ENCODE results near the gene PXMP4.
"Not testable (repeated sequence)": the region's sequence is repeated elsewhere in the genome, so short reads cannot be mapped to it uniquely, and the experiment has no call there.

Gene PXMP4

GRCh38 chr20:33757046-33757445 lies 36.9 kb upstream of the PXMP4 start:
- Histone ChIP-seq H3K9me3 (ENCODE audit: low read depth, low read length) (no peaks in the 10 kb centered on the region), H3K9ac (ENCODE audit: insufficient read length) (no peak overlapping the region), H3K27ac (no peak overlapping the region), H3K36me3 (ENCODE audit: insufficient read depth, low read length) (peaks cover 4% of the 10 kb centered on the region; the same call in 1 of the 2 replicates), H3K4me3 (no peak overlapping the region)
- no peak for TF ChIP-seq POLR2AphosphoS5 (IDR thresholded peaks at IDR 0.05; ENCODE audit: borderline replicate concordance, low read depth, low read length)
- TF ChIP-seq FOXP2 (optimal IDR thresholded peaks at IDR 0.05; ENCODE audit: control extremely low read depth, extremely low read length, insufficient read depth) = no peak
- TF ChIP-seq EZH2 (IDR thresholded peaks at IDR 0.05) = no peak
- no peak for DNase-seq (ENCODE audit: low read depth, low spot score)

DNA sequence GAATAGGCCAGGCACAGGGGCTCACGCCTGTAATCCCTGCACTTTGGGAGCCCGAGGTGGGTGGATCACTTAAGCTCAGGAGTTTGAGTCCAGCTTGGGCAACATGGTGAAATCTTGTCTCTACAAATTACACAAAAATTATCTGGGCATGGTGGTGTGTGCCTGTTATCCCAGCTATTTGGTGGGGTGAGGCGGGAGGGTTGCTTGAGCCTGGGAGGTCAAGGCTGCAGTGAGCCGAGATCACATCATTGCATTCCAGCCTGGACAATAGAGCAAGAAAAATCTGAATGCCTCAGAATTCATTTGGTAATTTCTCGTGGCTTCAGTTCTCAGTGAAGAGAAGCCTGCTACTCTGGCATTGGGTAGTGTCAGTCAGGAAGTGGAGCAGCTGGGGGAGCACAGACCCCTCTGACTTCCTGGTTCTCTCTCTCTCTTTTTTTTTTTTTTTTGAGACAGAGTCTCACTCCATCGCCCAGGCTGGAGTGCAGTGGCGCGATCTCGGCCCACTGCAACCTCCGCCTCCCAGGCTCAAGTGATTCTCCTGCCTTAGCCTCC lies 35.9 kb upstream of the PXMP4 start:
- not testable (repeated sequence) for H3K4me3 ChIP-seq; H3K36me3 ChIP-seq (ENCODE audit: insufficient read depth, low read length); DNase-seq (ENCODE audit: low read depth, low spot score); H3K9me3 ChIP-seq (ENCODE audit: low read depth, low read length); H3K27ac ChIP-seq; H3K9ac ChIP-seq (ENCODE audit: insufficient read length)

DNA sequence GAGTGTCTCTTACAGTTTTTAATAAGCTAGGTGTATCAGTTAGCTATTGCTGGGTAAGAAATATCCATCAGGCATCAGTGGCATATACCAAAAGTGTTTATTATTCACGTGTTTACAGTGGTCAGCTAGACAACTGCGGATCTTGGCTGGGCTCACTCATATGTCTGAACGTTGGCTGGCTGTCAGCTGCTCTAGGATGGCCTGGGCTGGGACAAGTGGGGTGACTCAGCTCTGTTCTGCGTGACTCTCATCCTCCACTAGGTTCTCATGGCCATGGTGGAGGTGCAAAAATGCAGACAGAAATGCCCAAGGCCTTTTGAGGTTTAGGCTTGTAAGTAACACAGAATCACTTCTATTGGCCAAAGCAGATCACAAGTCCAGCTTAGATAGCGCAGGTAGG lies 33.7 kb upstream of the PXMP4 start:
- TF ChIP-seq FOXP2 (optimal IDR thresholded peaks at IDR 0.05; ENCODE audit: control extremely low read depth, extremely low read length, insufficient read depth) (no peak), EZH2 (IDR thresholded peaks at IDR 0.05) (no peak), POLR2AphosphoS5 (IDR thresholded peaks at IDR 0.05; ENCODE audit: borderline replicate concordance, low read depth, low read length) (no peak)
- Histone ChIP-seq H3K9me3 (ENCODE audit: low read depth, low read length) (no peaks in the 10 kb centered on the region), H3K36me3 (ENCODE audit: insufficient read depth, low read length) (peaks cover 4% of the 10 kb centered on the region; the same call in 1 of the 2 replicates), H3K9ac (ENCODE audit: insufficient read length) (no peak overlapping the region), H3K4me3 (no peak overlapping the region), H3K27ac (no peak overlapping the region)
- no peak for DNase-seq (ENCODE audit: low read depth, low spot score)

DNA sequence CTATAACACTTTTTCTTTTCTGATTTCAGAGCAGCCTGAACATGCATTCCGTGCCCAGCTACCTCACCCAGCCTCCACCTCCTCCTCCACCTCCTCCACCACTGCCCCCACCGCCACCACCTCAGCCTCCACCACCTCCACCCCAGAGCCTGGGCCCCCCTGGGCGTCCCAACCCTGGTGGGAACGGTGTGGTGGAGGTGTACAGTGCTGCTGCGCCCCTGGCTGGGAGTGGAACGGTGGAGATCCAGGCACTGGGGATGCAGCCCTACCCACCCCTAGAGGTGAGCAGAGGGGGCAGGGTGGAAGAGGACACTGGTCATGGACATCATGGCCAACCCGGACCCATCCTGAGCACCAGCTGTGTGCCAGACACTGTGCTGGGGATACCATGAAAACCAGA lies 33.0 kb upstream of the PXMP4 start:
- H3K9ac ChIP-seq (ENCODE audit: insufficient read length) = no peak overlapping the region
- no peak for TF ChIP-seq POLR2AphosphoS5 (IDR thresholded peaks at IDR 0.05; ENCODE audit: borderline replicate concordance, low read depth, low read length)
- no peak for TF ChIP-seq EZH2 (IDR thresholded peaks at IDR 0.05)
- TF ChIP-seq FOXP2 (optimal IDR thresholded peaks at IDR 0.05; ENCODE audit: control extremely low read depth, extremely low read length, insufficient read depth) = no peak
- H3K27ac ChIP-seq = no peak overlapping the region
- H3K4me3 ChIP-seq = no peak overlapping the region
- DNase-seq (ENCODE audit: low read depth, low spot score) = no peak
- H3K36me3 ChIP-seq (ENCODE audit: insufficient read depth, low read length) = peaks cover 4% of the 10 kb centered on the region; the same call in 1 of the 2 replicates
- H3K9me3 ChIP-seq (ENCODE audit: low read depth, low read length) = no peaks in the 10 kb centered on the region

- Histone ChIP-seq H3K36me3 (ENCODE audit: insufficient read depth, low read length) (peaks cover 4% of the 10 kb centered on the region; the same call in 1 of the 2 replicates), H3K4me3 (no peak overlapping the region), H3K9ac (ENCODE audit: insufficient read length) (no peak overlapping the region), H3K27ac (no peak overlapping the region), H3K9me3 (ENCODE audit: low read depth, low read length) (no peaks in the 10 kb centered on the region)
- TF ChIP-seq POLR2AphosphoS5 (IDR thresholded peaks at IDR 0.05; ENCODE audit: borderline replicate concordance, low read depth, low read length) = no peak
- no peak for TF ChIP-seq EZH2 (IDR thresholded peaks at IDR 0.05)
- no peak for TF ChIP-seq FOXP2 (optimal IDR thresholded peaks at IDR 0.05; ENCODE audit: control extremely low read depth, extremely low read length, insufficient read depth)
- DNase-seq (ENCODE audit: low read depth, low spot score) = no peak
Observed at GRCh38 chr20:33751775-33752174, 31.7 kb upstream of the PXMP4 start.

- Histone ChIP-seq H3K27ac (no peak overlapping the region), H3K9me3 (ENCODE audit: low read depth, low read length) (no peaks in the 10 kb centered on the region), H3K9ac (ENCODE audit: insufficient read length) (no peak overlapping the region), H3K4me3 (no peak overlapping the region), H3K36me3 (ENCODE audit: insufficient read depth, low read length) (no peaks in the 10 kb centered on the region)
- TF ChIP-seq POLR2AphosphoS5 (IDR thresholded peaks at IDR 0.05; ENCODE audit: borderline replicate concordance, low read depth, low read length) = no peak
- no peak for TF ChIP-seq FOXP2 (optimal IDR thresholded peaks at IDR 0.05; ENCODE audit: control extremely low read depth, extremely low read length, insufficient read depth)
- no peak for TF ChIP-seq EZH2 (IDR thresholded peaks at IDR 0.05)
- no peak for DNase-seq (ENCODE audit: low read depth, low spot score)
Observed at GRCh38 chr20:33746325-33746998, 26.4 kb upstream of the PXMP4 start.

DNA sequence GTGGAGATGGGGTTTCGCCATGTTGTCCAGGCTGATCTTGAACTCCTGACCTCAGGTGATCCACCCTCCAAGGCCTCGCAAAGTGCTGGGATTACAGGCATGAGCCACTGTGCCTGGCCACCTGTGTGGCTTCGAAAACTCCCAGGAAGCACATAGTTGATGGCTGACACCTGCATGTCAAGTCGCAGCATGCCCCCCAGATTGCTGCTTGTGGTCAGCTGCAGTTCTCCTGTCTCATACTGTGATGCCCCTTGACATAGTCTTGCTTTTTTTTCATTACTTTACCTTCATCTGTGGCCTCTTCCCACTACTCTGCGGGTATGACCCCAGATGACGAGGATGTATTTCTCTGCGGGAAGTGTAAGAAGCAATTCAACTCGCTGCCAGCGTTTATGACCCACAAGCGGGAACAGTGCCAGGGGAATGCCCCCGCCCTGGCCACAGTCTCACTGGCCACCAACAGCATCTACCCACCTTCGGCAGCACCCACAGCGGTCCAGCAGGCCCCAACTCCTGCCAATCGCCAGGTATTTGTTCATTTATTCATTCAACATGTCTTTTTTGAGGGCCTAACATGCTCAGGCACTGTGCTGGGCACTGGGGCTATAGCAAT lies 24.8 kb upstream of the PXMP4 start:
- no peak overlapping the region for H3K4me3 ChIP-seq
- no peaks in the 10 kb centered on the region for H3K36me3 ChIP-seq (ENCODE audit: insufficient read depth, low read length)
- TF ChIP-seq POLR2AphosphoS5 (IDR thresholded peaks at IDR 0.05; ENCODE audit: borderline replicate concordance, low read depth, low read length) = no peak
- TF ChIP-seq EZH2 (IDR thresholded peaks at IDR 0.05) = no peak
- TF ChIP-seq FOXP2 (optimal IDR thresholded peaks at IDR 0.05; ENCODE audit: control extremely low read depth, extremely low read length, insufficient read depth) = no peak
- H3K27ac ChIP-seq = no peak overlapping the region
- H3K9ac ChIP-seq (ENCODE audit: insufficient read length) = no peak overlapping the region
- H3K9me3 ChIP-seq (ENCODE audit: low read depth, low read length) = no peaks in the 10 kb centered on the region
- DNase-seq (ENCODE audit: low read depth, low spot score) = no peak

DNA sequence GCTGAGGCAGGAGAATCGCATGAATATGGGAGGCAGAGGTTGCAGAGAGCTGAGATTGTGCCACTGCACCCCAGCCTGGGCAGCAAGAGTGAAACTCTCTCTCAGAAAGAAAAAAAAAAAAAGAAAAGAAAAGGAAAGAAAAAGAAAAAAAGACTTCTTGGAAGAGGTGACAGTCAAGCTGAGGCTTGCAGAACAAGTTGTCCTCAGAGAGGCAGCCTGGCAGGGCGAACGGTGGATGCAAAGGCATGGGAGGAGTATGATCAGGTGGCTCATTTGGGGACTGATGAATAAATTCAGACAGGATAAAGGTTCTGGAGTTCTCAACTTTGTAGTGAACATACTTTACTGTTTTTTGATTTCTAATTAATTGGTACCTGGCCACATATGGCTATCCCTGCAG lies 24.1 kb upstream of the PXMP4 start:
- no peak for TF ChIP-seq EZH2 (IDR thresholded peaks at IDR 0.05)
- TF ChIP-seq FOXP2 (optimal IDR thresholded peaks at IDR 0.05; ENCODE audit: control extremely low read depth, extremely low read length, insufficient read depth) = no peak
- TF ChIP-seq POLR2AphosphoS5 (IDR thresholded peaks at IDR 0.05; ENCODE audit: borderline replicate concordance, low read depth, low read length) = no peak
- no peaks in the 10 kb centered on the region for H3K36me3 ChIP-seq (ENCODE audit: insufficient read depth, low read length)
- no peak overlapping the region for H3K9ac ChIP-seq (ENCODE audit: insufficient read length)
- H3K4me3 ChIP-seq = no peak overlapping the region
- no peaks in the 10 kb centered on the region for H3K9me3 ChIP-seq (ENCODE audit: low read depth, low read length)
- H3K27ac ChIP-seq = no peak overlapping the region
- no peak for DNase-seq (ENCODE audit: low read depth, low spot score)
